NCI-H526 treated with DMSO at 0.1 percent for 48 hours (cell line): ENCODE data around the gene SLC6A5.
"Not testable (repeated sequence)": the region's sequence is repeated elsewhere in the genome, so short reads cannot be mapped to it uniquely, and the experiment has no call there.

Experiments used
- DNase-seq: peaks from one replicate; lab custom pipeline; 2025; lab: John Stamatoyannopoulos, UW

Gene SLC6A5

GRCh38 chr11:20599221-20600019 lies at the start of gene SLC6A5:
Gene SLC6A5, plus strand, starts transcription at chr11:20599608. Its CDS starts 65 bp downstream, at chr11:20599673.
- DNase-seq: no peak

DNA sequence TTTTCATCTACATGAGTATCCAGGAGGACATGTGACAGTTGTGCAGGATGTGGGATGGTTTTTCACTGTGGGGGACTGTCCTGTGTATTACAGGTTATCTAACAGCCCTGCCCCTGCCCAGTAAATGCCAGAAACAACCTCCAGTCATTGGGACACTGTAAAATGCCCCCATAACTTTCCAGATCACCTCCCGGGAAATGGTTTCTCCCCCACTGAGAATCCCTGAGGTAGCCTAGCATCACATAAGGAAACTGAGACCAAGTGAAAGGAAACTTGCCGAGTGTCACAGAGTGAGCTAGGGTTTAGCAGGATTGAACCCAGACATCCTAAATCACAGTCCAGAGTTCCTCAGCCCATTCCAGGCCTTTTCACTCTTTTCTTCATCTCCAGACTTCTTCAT lies 48.3 kb upstream of the SLC6A5 start:
- no peak for DNase-seq

DNA sequence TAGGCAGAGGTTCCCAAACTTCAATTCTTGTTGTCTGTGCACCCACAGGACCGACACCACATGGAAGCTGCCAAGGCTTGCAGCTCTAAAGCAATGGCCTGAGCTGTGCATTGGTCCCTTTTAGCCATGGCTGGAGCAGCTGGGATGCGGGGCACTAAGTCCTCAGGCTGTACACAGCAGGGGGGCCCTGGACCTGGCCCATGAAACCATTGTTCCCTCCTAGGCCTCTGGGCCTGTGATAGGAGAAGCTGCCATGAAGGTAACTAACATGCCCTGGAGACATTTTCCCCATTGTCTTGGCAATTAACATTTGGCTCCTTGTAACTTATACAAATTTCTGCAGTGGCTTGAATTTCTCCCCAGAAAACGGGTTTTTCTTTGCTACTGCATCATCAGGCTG lies 43.6 kb upstream of the SLC6A5 start:
- no peak for DNase-seq

- DNase-seq: not testable (repeated sequence)
These were observed 43.0 kb upstream of the SLC6A5 start for GRCh38 chr11:20556396-20556795.

GRCh38 chr11:20558741-20559140 lies 40.7 kb upstream of the SLC6A5 start:
- DNase-seq: no peak

- no peak for DNase-seq
These were observed 39.7 kb upstream of the SLC6A5 start for GRCh38 chr11:20559523-20560300.

GRCh38 chr11:20561915-20562314 lies 37.5 kb upstream of the SLC6A5 start:
- DNase-seq: no peak

GRCh38 chr11:20563866-20564265 lies 35.5 kb upstream of the SLC6A5 start:
- DNase-seq: no peak

GRCh38 chr11:20564846-20565635 lies 34.4 kb upstream of the SLC6A5 start:
- DNase-seq: no peak

DNA sequence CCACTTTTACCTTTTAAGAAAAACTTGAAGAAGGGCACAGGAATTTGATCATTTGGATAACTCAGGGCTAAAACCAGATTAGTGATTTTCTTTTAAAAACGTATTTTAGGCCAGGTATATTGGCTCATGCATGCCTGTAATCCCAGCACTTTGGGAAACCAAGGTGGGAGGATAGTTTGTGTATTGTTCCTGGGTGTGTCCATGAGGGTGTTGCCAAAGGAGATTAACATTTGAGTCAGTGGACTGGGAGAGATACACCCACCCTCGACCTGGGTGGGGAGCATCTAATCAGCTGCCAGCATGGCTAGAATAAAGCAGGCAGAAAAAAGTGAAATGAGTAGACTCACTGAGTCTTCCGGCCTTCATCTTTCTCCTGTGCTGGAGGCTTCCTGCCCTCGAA lies 33.3 kb upstream of the SLC6A5 start:
- DNase-seq: not testable (repeated sequence)

- no peak for DNase-seq
These were observed 32.6 kb upstream of the SLC6A5 start for GRCh38 chr11:20566591-20567434.

DNA sequence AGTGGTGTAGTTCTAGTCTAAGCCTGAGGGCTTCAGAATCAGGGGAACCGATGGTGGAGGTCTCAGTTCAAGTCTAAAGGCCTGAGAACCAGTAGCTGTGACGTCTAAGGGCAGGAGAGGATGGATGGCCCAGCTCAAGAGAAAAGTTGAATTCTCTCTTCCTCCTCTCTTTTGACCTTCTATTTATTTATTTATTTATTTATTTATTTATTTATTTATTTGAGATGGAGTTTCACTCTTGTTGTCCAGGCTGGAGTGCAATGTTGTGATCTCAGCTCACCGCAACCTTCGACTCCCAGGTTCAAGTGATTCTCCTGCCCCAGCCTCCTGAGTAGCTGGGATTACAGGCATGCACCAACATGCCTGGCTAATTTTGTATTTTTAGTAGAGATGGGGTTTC lies 19.7 kb upstream of the SLC6A5 start:
- DNase-seq: not testable (repeated sequence)

- DNase-seq: no peak
These were observed 16.2 kb upstream of the SLC6A5 start for GRCh38 chr11:20583201-20583600.

- no peak for DNase-seq
These were observed 15.2 kb upstream of the SLC6A5 start for GRCh38 chr11:20584093-20584774.

GRCh38 chr11:20589796-20590195 lies 9.6 kb upstream of the SLC6A5 start:
- DNase-seq: no peak

DNA sequence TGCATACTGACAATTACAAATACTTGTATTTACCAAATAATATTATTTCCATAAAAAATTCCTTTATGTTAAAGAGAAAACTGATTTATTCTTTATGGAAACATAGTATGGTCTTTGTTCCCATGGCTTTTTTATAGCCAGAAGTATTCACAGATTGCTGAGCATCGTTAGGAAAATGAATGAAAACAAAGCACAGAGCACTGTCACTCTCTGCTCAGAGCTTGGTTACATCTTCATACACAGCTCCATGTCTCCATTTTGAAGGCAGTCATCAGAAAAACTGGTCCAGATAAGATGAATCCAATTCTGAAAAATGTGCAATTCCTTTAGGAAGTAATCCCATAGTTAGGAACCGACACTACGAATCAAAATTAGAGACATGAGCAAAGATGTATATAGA lies 9.0 kb upstream of the SLC6A5 start:
- DNase-seq: no peak

GRCh38 chr11:20592741-20593140 lies 6.7 kb upstream of the SLC6A5 start:
- no peak for DNase-seq

- no peak for DNase-seq
These were observed 4.9 kb upstream of the SLC6A5 start for GRCh38 chr11:20594274-20595061.

- no peak for DNase-seq
These were observed 4.3 kb upstream of the SLC6A5 start for GRCh38 chr11:20595101-20595500.
